Measurements from ENCODE around the gene INPP5B.

The INPP5B gene

DNA sequence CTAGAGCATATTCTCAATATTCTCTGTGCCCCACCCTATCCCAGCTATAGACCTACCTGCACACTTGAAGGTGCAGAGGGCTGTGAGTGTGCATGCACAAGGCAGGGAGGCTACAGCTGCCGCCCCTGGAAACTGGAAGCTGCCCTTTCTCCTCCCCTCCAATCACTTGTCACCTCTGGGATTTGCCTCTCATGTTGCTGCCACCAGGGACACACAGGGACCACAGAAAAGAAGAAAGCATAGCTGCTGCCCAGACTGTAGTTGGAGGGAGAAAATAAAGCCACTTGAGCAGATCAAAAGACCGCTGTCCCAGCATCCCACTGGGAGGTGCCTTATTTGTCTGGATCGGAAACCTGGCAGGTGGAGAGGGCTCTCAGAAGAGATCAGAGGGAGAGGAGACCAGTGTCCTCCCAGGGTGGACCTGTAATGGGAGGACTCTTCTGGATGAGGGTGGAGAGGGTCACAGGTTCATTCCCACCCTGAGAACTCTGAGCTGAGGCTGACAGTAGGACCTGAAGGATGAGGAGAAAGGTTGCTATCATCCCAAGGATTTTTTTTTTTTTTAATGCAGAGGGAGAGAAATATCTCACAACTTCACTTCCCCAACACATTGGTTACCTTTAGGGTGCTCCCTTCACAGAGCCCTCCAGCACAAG is 7.6 kb upstream of the INPP5B start:
- TF ChIP-seq, protein P1, sequence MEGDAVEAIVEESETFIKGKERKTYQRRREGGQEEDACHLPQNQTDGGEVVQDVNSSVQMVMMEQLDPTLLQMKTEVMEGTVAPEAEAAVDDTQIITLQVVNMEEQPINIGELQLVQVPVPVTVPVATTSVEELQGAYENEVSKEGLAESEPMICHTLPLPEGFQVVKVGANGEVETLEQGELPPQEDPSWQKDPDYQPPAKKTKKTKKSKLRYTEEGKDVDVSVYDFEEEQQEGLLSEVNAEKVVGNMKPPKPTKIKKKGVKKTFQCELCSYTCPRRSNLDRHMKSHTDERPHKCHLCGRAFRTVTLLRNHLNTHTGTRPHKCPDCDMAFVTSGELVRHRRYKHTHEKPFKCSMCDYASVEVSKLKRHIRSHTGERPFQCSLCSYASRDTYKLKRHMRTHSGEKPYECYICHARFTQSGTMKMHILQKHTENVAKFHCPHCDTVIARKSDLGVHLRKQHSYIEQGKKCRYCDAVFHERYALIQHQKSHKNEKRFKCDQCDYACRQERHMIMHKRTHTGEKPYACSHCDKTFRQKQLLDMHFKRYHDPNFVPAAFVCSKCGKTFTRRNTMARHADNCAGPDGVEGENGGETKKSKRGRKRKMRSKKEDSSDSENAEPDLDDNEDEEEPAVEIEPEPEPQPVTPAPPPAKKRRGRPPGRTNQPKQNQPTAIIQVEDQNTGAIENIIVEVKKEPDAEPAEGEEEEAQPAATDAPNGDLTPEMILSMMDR (conservative IDR thresholded peaks at IDR 0.05; ENCODE audit: low read depth, low read length), result no peak
- H3K4me3 ChIP-seq (ENCODE audit: low read length), result no peak overlapping the region
- DNase-seq (ENCODE audit: low read depth), result no peak

DNA sequence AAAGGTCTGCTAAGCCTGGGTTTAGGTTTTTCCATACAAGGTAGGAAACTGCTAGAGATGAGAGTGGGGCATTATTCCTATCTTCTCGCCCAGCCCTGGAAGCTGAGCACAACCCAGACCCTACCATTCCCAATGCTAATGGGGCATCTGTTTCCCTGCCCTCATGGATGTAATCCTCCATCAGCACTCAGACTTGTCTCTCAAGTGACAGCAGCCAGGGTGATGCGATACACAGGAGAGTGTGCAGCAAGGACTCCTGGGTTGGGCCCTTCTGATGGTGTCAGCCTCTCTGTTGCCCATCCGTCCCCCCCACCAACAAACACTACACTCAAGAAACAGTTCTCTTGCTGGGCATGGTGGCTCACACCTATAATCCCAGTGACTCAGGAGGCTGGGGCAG is 5.9 kb upstream of the INPP5B start:
- no peak for DNase-seq (ENCODE audit: low read depth)
- H3K4me3 ChIP-seq (ENCODE audit: low read length), result no peak overlapping the region
- TF ChIP-seq, protein P1 (conservative IDR thresholded peaks at IDR 0.05; ENCODE audit: low read depth, low read length), result no peak

DNA sequence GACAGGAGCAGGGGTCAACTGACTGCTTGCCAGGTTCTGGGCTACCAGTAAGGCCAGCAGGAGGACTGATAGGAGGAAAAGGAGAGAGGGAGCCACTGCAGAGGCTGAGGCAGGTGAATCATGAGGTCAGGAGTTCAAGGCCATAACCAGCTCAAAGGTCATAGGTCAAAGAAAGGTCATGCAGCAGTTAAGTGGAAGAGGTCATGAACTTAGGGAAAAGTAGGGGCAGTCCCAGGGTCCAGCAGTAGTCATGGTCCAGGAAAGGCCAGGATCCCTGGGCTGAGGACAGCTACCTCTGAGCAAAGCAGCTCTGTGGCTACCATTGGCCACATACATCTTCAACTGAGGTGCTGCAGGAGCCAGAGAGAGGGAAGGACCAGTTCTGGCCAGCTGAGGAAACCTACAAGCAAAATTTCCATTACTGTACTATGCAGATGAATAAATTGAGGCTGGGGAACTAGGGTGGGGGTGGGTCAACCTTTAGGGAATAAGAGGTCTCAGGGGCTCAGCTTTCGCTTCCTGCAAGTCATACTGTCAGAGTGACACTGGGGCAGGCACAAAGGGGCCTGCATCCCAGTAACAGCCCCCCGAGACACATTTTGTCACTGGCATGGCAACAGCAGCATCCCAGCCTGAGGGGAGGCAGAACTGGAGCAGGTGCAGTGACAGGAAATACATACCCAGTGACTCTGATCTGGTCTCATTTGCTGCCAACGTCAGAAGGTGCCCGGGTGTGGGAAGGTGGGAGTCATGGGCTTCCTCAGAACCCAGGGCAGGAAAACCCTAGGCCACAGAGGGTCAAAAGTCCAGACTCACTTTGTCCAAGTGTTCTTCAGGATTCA is 5.2 kb upstream of the INPP5B start:
- H3K4me3 ChIP-seq (ENCODE audit: low read length), result no peak overlapping the region
- no peak for DNase-seq (ENCODE audit: low read depth)
- TF ChIP-seq, protein P1 (conservative IDR thresholded peaks at IDR 0.05; ENCODE audit: low read depth, low read length), result no peak

DNA sequence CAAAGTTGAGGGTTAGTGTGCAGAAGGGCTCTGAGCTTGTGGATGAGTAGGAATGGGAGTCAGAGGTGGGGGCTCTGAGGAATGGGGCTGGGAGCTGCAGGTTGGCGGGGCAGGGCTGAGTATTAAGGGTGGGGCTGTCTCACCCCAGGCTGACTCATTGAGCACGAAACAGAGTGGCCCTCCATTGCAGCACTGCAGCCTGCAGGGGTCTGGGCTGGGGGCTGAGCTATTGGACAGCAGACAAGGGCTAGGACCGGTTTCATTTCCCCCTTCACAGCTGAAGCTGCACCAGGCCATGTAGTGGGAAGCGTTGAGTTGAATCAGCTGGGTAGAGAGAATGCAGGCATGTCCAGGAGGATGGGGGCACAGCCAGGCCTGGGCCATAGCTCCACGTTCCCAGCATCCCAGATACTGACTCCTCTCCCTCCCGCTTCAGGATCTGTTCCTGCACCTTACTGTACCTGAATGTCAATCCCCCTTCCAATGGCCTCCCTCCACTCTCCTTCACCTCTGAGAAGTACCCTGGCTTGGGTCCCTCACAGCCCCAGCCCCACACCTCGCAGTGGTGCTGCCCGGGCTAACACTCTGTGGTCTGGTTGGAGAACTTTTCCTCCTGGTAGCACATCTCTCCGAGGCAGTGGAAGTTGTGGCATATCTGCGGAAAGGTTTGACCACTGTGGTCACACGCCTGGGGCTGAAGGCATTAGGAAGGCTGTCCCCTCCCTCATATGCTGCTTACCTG is 4.4 kb upstream of the INPP5B start:
- DNase-seq (ENCODE audit: low read depth), result no peak
- no peak overlapping the region for H3K4me3 ChIP-seq (ENCODE audit: low read length)
- TF ChIP-seq, protein P1 (conservative IDR thresholded peaks at IDR 0.05; ENCODE audit: low read depth, low read length), result no peak

DNA sequence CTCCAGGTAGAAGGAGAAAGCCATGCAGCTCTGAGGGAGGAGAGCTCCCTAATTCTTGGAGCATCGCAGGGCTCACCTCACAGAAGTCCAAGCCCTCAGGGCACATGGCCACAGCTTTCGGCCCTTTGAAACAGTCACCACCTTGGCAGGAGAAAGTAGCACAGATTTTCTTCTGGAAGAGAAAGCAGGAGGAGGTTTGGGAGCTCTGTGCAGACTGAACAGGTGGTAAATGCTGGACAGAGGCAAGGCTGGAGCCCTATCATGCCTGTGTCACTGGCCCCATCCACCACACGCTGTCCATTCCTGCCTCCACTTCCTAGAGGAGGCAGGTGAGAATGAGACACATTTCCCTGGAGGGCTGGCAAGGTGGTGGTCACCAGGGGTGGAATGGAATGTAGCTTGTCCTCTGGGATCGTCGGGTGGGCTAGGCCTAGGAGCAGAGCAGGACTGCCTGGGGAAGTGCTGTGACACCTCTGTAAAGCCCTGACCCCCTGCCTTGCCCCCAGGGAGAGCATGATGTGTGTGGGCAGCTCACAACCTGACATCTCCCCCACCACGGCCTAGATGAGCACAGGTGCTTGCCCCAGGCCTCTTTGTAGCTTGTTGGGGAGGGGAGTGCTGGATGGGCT is 2.8 kb upstream of the INPP5B start:
- H3K4me3 ChIP-seq (ENCODE audit: low read length), result no peak overlapping the region
- TF ChIP-seq, protein P1 (conservative IDR thresholded peaks at IDR 0.05; ENCODE audit: low read depth, low read length), result no peak
- no peak for DNase-seq (ENCODE audit: low read depth)

DNA sequence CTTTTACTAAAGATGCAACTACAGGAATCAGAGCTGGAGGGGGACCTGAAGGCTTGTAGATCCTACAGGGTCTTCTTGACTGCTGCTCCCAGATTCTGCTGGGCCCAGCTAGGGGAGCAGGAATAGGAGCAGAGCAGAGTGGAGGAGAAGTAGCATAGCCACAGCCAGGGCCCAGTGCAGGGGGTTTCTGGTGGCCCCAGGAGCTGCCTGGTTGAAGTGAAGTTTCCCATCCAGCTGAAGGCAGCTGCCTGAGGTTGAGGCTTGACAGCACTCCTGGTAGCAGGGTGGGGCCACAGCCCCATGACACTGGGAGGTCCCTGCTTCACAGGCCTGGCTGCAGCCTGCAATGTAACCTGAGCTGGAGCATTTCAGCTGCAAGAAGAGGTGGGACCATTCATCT is 2.0 kb upstream of the INPP5B start:
- TF ChIP-seq, protein P1 (conservative IDR thresholded peaks at IDR 0.05; ENCODE audit: low read depth, low read length), result no peak
- DNase-seq (ENCODE audit: low read depth), result no peak
- H3K4me3 ChIP-seq (ENCODE audit: low read length), result no peak overlapping the region

Measured in retinal pigment epithelial cell (primary cell).